ENCODE results near the gene IGSF5.
"Not testable (repeated sequence)": the region's sequence is repeated elsewhere in the genome, so short reads cannot be mapped to it uniquely, and the experiment has no call there.

The IGSF5 gene

GRCh38 chr21:39744883-39745282 is at the start of gene IGSF5:
TSS of gene IGSF5 (plus strand) at chr21:39745183. CDS start at chr21:39745510, 327 bp downstream.
- H3K27ac ChIP-seq; DNase-seq (ENCODE audit: low read depth, low spot score): not testable (repeated sequence)

DNA sequence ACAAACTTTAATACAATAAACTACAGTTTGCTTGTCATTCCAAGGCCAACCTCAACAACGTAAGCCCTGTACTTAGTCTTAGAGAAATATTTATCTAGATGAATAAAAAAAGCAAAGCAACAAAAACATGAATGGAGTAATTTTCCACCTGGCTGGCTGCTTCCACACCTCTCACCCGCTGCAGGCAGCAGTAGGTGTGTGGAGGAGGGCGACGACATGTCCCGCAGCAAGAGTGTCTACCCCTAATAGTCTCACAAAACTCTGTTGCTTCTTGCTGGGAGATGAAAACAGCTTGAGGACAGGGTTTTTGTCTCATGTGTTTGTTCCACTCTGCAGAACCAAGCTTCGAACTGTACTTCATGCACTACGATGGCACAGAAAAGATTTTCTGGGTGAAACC is 48.8 kb upstream of the IGSF5 start:
- H3K27ac ChIP-seq, result no peak overlapping the region
- no peak for DNase-seq (ENCODE audit: low read depth, low spot score)

- no peak overlapping the region for H3K27ac ChIP-seq
- no peak for DNase-seq (ENCODE audit: low read depth, low spot score)
Observed at GRCh38 chr21:39696618-39697017, 48.4 kb upstream of the IGSF5 start.

DNA sequence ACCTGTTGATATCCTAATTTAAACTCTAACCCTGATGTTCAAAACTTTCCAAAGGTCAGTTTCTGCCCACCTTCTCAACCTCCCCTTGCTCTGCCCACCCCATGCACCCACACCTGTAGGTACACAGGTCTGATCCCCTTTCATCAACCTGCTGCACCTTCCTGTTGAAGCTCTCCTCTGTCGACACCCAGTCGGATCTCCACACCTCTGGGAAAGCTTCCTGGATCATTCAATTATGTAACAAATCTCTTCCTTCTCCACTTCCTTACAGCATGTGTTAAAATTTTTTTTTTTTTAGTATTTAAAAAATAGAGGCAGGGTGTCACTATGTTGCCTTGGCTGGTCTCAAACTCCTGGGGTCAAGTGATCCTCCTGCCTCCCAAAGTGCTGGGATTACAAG is 44.7 kb upstream of the IGSF5 start:
- no peak overlapping the region for H3K27ac ChIP-seq
- no peak for DNase-seq (ENCODE audit: low read depth, low spot score)

DNA sequence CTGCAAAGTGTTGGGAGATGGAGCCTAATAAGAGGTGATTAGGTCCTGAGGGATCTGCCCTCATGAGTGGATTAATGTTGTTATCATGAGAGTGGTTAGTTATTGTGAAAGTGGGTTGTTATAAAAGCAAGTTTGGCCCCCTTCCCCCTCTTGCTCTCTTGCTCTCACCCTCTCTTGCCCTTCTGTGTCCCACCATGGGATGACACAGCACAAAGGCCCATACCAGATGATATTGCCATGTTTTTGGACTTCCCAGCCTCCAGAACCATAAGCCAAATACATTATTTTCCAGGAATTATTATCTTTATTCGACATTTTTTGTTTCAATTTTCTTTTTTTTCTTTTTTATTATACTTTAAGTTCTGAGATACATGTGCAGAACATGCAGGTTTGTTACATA is 41.4 kb upstream of the IGSF5 start:
- no peak for DNase-seq (ENCODE audit: low read depth, low spot score)
- no peak overlapping the region for H3K27ac ChIP-seq

DNA sequence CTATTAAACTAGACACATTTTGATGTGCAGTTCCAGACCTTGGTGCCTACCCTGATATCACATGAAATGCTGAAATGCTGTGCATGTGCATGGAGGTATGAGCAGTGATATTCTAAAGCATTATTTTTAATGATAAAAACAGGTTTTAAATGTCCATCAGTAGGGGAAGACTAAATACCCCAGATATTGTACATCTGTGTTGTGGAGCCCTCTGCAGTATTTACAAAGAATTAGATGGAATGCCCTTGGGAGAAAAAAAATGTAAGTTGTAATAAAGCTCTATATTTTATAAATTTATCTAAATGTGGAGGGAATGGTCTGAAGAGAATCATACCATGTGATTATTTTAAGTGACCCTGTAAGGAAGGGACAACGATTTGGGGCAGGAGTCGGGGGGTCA is 39.1 kb upstream of the IGSF5 start:
- H3K27ac ChIP-seq, result no peak overlapping the region
- no peak for DNase-seq (ENCODE audit: low read depth, low spot score)

- no peak overlapping the region for H3K27ac ChIP-seq
- no peak for DNase-seq (ENCODE audit: low read depth, low spot score)
Observed at GRCh38 chr21:39707316-39707715, 37.7 kb upstream of the IGSF5 start.

DNA sequence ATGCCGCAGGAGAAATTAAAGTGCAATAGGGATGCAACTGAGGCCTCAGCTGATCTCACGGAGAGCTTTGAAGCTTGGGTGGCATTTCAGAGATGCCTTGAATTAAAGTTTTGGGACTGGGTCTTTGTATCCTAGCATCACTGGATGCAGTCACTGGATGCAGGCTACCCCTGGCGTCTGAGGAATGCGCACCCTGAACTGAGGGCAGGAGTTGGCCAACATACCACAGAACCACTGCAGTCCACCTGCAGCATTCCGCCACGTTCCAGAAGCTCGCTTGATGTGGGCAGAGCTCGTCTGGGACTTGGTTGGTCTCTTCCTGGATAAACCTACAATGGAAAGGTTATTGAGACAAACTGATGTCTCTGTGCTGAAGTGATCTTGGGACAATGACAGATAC is 34.1 kb upstream of the IGSF5 start:
- DNase-seq (ENCODE audit: low read depth, low spot score), result no peak
- no peak overlapping the region for H3K27ac ChIP-seq

DNA sequence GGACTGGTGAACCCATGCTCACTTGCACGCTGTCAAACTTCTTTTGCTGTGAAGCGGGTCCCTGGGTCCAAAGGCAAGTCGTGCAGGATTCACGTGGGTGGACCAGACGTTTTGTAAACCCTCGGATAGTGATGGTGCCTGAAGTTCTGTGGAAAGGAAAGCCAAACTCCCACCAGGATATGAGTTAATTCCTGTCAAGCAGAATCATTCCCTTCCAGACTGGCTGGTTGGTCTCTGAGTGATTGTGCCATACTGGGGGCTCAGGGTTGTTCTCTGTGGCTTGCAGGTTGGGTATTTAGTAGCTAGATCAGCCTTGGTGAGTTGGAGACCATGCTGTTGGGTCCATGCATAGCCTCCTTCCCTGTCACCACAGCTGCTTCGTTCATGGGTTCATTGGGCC is 32.7 kb upstream of the IGSF5 start:
- DNase-seq (ENCODE audit: low read depth, low spot score), result no peak
- no peak overlapping the region for H3K27ac ChIP-seq

DNA sequence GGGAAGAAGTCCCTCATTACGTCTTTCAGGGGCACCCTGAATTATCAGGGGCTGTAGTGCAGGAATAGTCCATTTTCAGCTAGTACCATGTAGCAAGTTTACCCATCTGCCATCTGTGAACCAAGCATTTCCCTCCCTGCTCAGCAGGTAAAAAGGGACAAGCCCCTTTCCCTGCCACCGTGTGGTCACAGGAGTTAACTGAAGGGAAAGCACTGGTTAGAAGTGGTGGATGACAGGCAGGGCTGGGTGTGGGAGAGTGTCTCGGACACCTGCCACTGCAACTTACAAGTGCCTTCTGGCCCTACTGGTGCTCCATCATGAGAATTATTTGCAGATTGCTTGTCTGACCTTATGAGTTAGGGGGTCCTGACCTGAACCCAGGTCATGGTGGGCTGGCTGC is 32.0 kb upstream of the IGSF5 start:
- H3K27ac ChIP-seq, result no peak overlapping the region
- no peak for DNase-seq (ENCODE audit: low read depth, low spot score)

DNA sequence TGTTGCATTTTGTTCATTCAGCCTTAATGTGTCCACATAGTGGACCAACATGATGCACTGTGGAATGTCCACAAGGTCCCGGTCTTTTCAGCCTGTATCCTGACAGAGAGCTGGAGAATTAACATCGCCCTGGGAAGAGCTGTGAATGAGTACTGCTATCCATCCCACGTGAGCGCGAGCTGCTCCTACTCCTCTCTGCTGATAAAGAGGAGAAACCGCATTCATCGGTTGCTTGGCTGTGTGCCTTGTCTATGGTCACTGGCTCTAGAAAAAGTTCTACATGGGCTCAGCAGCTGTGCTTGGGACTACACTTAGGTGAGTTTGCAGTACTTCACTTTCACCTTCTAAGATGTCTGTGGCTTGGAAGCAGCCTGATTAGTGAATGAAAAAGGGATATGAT is 31.1 kb upstream of the IGSF5 start:
- no peak overlapping the region for H3K27ac ChIP-seq
- DNase-seq (ENCODE audit: low read depth, low spot score), result no peak

DNA sequence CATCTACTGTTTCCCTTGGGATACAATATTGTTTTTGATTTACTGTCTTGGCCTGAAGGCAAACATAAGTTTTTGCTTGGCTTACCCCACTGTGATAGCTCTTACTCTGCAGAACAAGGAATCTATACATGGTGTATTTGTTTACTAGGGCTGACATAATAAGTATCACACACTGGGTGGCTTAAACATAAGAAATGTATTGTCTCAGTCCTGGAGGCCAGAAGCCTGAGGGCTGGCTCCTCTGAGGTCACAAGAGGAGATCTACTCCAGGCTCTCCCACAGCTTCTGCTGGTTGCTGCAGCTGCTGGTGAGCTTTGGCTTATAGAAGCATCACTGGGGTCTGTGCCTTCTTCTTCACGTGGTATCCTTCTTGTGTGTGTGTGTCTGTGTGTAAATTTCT is 30.7 kb upstream of the IGSF5 start:
- no peak for DNase-seq (ENCODE audit: low read depth, low spot score)
- no peak overlapping the region for H3K27ac ChIP-seq

DNA sequence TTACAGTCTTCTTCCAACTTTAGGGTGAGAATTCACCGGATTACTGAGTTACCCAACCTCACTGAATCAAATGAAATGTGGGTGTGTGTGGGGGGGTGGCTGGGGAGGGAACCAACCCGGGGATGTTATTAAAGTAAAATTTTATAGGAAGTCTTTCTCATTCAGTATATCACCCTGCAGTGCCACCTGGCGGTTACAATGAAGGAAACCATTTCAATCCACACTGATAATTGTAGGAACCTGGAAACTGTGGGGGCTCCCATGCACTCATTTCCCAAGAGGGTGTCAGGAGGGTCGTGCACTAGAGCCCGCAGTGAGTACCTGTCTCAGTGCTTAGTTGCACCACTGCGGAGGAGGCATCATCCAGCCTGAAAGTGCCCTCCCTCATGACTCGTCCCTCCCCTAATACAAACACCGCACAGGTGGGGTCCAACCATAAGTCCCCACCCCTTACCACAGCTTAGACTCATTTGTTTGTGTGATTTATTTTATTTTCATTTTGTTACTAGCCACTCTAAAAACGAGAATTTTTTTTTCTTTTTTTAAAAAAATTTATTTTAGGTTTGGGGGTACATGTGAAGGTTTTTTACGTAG is 29.1 kb upstream of the IGSF5 start:
- DNase-seq (ENCODE audit: low read depth, low spot score), result no peak
- H3K27ac ChIP-seq, result no peak overlapping the region

GRCh38 chr21:39720126-39720778 is 24.7 kb upstream of the IGSF5 start:
- no peak for DNase-seq (ENCODE audit: low read depth, low spot score)
- no peak overlapping the region for H3K27ac ChIP-seq

DNA sequence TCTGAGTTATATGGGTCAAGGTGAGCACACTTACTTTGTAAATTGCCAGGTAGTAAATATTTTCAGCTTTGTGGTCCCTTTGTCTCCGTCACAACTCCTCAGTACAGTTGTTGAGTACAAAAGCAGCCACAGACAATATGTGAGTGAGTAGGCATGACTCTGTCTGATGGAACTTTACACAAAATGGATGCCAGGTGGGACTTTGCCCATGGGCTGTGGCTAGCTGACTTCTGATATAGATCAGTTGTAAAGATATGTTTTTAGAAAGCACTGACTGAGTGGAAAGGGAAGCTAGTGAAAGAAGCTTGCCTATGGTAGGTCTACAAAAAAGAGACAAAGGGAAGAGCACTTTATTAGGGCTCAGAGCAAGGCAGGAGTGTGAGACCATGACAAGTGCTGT is 23.1 kb upstream of the IGSF5 start:
- no peak for DNase-seq (ENCODE audit: low read depth, low spot score)
- no peak overlapping the region for H3K27ac ChIP-seq

DNA sequence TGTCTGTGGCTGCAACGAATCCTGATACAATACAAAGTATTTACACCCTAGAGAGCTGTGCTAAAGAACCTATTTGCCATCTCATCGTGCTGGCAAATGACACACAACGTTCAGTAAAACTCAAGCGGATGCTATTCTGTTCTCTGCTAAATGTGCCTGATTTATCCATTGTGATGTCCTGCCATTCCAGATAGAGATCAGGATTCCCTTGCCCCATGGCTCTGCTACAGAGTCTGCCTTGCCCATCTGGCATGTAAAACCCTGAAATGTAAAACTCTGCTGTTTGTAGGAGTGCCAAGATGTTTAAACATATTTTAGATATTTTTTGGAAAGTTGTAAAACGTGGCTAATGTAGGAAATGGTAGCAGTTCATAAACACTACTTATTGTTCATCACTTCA is 20.0 kb upstream of the IGSF5 start:
- no peak overlapping the region for H3K27ac ChIP-seq
- DNase-seq (ENCODE audit: low read depth, low spot score), result no peak

GRCh38 chr21:39726133-39726532 is 18.9 kb upstream of the IGSF5 start:
- H3K27ac ChIP-seq, result no peak overlapping the region

DNA sequence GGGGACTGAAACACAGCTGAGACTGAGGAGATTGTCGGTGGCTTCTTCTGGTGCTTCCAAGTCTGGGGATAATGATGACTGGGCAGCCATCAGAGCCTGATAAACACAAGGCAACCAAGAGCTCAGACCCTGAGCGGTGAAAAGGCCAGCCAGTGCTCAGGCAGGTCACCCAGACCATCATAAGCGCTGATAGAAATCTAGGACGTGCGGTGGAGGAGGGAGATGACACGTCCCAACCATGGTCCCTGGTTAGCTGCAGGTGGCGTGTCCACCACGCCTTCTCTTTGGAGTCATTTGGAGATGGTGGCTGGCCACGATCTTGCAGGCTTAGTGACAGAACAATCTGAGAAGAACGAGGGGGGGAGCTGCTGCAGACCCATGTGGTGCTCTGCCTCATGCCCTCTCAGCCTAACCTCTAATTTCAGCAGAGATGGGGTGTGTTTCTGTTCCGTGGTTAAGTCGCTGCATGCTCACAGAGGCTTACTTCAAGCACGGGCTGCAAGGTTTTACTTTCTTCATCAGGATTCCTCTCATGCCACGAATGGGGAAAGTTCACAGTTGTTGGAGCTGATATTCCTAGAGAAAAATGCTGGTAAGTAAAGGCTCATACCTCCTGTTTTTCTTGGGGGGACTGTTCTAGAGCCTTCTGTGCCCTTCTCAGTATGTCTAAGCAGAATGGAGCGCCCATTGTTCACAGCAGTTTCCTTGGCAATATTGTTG is 17.4 kb upstream of the IGSF5 start:
- no peak for DNase-seq (ENCODE audit: low read depth, low spot score)
- H3K27ac ChIP-seq, result no peak overlapping the region

More at GRCh38 chr21:39726133-39726532, 18.9 kb upstream of the IGSF5 start:
- no peak for DNase-seq (ENCODE audit: low read depth, low spot score)

DNA sequence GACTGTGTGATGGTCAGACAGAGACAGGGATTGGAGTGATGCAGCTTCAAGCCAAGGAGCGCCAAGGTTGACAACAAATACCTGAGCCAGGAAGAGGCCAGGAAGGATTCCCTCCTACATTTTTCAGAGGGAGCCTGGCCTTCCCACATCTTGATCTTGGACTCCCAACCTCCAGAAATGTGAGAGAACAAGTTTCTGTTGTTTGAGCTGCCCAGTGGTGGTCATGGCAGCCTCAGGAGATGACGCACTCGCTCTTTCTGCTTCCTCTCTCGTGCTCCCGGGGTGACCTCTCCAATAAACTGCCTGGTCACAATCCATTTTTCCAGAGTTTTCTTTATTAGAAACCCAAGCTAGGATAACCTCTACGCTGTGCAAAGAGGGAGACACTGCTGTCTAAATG is 16.6 kb upstream of the IGSF5 start:
- H3K27ac ChIP-seq, result no peak overlapping the region
- DNase-seq (ENCODE audit: low read depth, low spot score), result no peak

GRCh38 chr21:39730418-39731157 is 14.4 kb upstream of the IGSF5 start:
- H3K27ac ChIP-seq, result no peak overlapping the region
- DNase-seq (ENCODE audit: low read depth, low spot score), result no peak

DNA sequence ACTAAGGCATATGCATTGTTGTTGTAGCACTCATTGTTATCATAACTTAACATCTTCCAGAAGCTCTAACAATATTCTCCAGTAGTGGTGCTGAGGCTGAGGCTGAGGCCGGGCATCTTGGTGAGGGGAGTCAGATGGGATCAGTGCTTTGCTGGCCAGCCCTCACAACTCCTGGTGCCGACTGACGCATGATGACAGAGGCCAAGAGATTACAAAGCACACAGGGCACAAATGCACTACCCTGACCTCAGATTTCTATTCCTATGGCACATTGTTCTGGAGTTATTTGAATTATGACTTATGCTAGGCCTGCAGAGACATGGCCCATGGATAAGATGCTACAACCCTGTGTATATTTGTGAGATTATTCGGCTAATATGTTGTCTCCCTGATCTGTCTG is 8.3 kb upstream of the IGSF5 start:
- H3K27ac ChIP-seq, result no peak overlapping the region
- DNase-seq (ENCODE audit: low read depth, low spot score), result no peak
